GM15510 (cell line): Measurements from ENCODE around the gene ANKRD29.

Experiments
- POLR2A ChIP-seq: IDR thresholded peaks from 3 replicates; pipeline ENCODE4 v1.6.1; 2011; ENCODE audit warnings: borderline replicate concordance; ENCODE audit not compliant: insufficient read length; ENCODE audit errors: extremely low read depth

Gene ANKRD29

GRCh38 chr18:23635283-23636070 lies 27.2 kb downstream of the ANKRD29 start:
- TF ChIP-seq POLR2A = no peak

- no peak for TF ChIP-seq POLR2A
Measured at GRCh38 chr18:23634692-23635091, 28.0 kb downstream of the ANKRD29 start.

GRCh38 chr18:23632615-23633014 lies 30.1 kb downstream of the ANKRD29 start:
- TF ChIP-seq POLR2A = no peak

- TF ChIP-seq POLR2A = no peak
Measured at GRCh38 chr18:23631746-23632145, 31.0 kb downstream of the ANKRD29 start.

- no peak for TF ChIP-seq POLR2A
Measured at GRCh38 chr18:23631312-23631711, 31.4 kb downstream of the ANKRD29 start.

- no peak for TF ChIP-seq POLR2A
Measured at GRCh38 chr18:23629444-23629946, 33.2 kb downstream of the ANKRD29 start.

- TF ChIP-seq POLR2A = no peak
Measured at GRCh38 chr18:23627970-23628369, 34.7 kb downstream of the ANKRD29 start.

- TF ChIP-seq POLR2A = no peak
Measured at GRCh38 chr18:23627321-23627720, 35.4 kb downstream of the ANKRD29 start.

GRCh38 chr18:23626451-23627279 lies 36.0 kb downstream of the ANKRD29 start:
- no peak for TF ChIP-seq POLR2A

GRCh38 chr18:23623040-23623439 lies 39.7 kb downstream of the ANKRD29 start:
- no peak for TF ChIP-seq POLR2A

GRCh38 chr18:23619388-23619881 lies 43.3 kb downstream of the ANKRD29 start:
- no peak for TF ChIP-seq POLR2A

- TF ChIP-seq POLR2A = no peak
Measured at GRCh38 chr18:23618862-23619387, 43.8 kb downstream of the ANKRD29 start.

GRCh38 chr18:23617412-23618014 lies 45.2 kb downstream of the ANKRD29 start:
- no peak for TF ChIP-seq POLR2A

GRCh38 chr18:23616258-23616657 lies 46.5 kb downstream of the ANKRD29 start:
- TF ChIP-seq POLR2A = no peak

GRCh38 chr18:23614891-23615290 lies 47.8 kb downstream of the ANKRD29 start:
- no peak for TF ChIP-seq POLR2A

GRCh38 chr18:23614413-23614812 lies 48.3 kb downstream of the ANKRD29 start:
- TF ChIP-seq POLR2A = no peak
